ENCODE measurements around the gene LRIG1.

Gene LRIG1

GRCh38 chr3:66342717-66343356 is 158.0 kb downstream of the LRIG1 start:
- Histone ChIP-seq H3K4me3 (ENCODE audit: low read length) (no peak overlapping the region), H4K20me1 (ENCODE audit: control insufficient read depth, insufficient read depth, low read depth, low read length) (no peaks in the 10 kb centered on the region), H3K4me2 (ENCODE audit: low read length) (no peak overlapping the region), H3K79me2 (ENCODE audit: control insufficient read depth, low read length) (no peaks in the 10 kb centered on the region), H3K27ac (ENCODE audit: low read depth, low read length) (no peak overlapping the region), H3K9me3 (ENCODE audit: control insufficient read depth, insufficient read depth, low read length) (no peaks in the 10 kb centered on the region), H3K9me2 (replicated peaks; ENCODE audit: control insufficient read depth, low read length) (no peaks in the 10 kb centered on the region), H3F3A (ENCODE audit: control insufficient read depth, insufficient read depth) (no peaks in the 10 kb centered on the region), H3K4me1 (ENCODE audit: control insufficient read depth, low read length) (no peaks in the 10 kb centered on the region), H3K27me3 (ENCODE audit: control insufficient read depth, low read length) (no peaks in the 10 kb centered on the region), H3K36me3 (ENCODE audit: control insufficient read depth, low read length) (no peaks in the 10 kb centered on the region)
- TF ChIP-seq, protein P1, sequence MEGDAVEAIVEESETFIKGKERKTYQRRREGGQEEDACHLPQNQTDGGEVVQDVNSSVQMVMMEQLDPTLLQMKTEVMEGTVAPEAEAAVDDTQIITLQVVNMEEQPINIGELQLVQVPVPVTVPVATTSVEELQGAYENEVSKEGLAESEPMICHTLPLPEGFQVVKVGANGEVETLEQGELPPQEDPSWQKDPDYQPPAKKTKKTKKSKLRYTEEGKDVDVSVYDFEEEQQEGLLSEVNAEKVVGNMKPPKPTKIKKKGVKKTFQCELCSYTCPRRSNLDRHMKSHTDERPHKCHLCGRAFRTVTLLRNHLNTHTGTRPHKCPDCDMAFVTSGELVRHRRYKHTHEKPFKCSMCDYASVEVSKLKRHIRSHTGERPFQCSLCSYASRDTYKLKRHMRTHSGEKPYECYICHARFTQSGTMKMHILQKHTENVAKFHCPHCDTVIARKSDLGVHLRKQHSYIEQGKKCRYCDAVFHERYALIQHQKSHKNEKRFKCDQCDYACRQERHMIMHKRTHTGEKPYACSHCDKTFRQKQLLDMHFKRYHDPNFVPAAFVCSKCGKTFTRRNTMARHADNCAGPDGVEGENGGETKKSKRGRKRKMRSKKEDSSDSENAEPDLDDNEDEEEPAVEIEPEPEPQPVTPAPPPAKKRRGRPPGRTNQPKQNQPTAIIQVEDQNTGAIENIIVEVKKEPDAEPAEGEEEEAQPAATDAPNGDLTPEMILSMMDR (IDR thresholded peaks at IDR 0.05; ENCODE audit: low read depth, low read length, poor library complexity, severe bottlenecking), result no peak
- TF ChIP-seq EZH2phosphoT487 (IDR thresholded peaks at IDR 0.05; ENCODE audit: borderline replicate concordance, low read length), result no peak

DNA sequence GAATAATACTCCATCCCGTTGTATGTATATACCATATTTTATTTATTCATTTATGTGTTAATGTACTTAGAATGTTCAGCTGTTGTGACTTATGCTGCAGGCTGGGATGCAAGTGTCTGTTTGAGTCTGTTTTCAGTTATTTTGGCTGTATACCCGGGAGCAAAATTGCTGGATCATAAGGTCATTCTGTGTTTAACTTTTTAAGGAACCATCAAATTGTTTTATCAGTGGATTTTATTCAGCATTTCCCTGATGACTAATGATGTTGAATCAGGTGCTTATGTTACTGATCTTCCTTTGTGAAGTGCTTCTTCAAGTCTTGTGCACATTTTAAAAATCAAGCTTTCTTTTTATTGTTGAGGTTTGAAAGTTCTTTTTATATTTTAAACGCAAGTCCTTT is 161.9 kb downstream of the LRIG1 start:
- H3K27ac ChIP-seq (ENCODE audit: low read depth, low read length), result no peak overlapping the region
- H3K79me2 ChIP-seq (ENCODE audit: control insufficient read depth, low read length), result no peaks in the 10 kb centered on the region
- H3F3A ChIP-seq (ENCODE audit: control insufficient read depth, insufficient read depth), result no peaks in the 10 kb centered on the region
- H3K36me3 ChIP-seq (ENCODE audit: control insufficient read depth, low read length), result no peaks in the 10 kb centered on the region
- no peaks in the 10 kb centered on the region for H4K20me1 ChIP-seq (ENCODE audit: control insufficient read depth, insufficient read depth, low read depth, low read length)
- peaks cover 9% of the 10 kb centered on the region for H3K4me1 ChIP-seq (ENCODE audit: control insufficient read depth, low read length)
- H3K9me2 ChIP-seq (replicated peaks; ENCODE audit: control insufficient read depth, low read length), result no peaks in the 10 kb centered on the region
- TF ChIP-seq EZH2phosphoT487 (IDR thresholded peaks at IDR 0.05; ENCODE audit: borderline replicate concordance, low read length), result no peak
- TF ChIP-seq, protein P1 (IDR thresholded peaks at IDR 0.05; ENCODE audit: low read depth, low read length, poor library complexity, severe bottlenecking), result no peak
- H3K4me3 ChIP-seq (ENCODE audit: low read length), result no peak overlapping the region
- no peaks in the 10 kb centered on the region for H3K9me3 ChIP-seq (ENCODE audit: control insufficient read depth, insufficient read depth, low read length)
- H3K27me3 ChIP-seq (ENCODE audit: control insufficient read depth, low read length), result no peaks in the 10 kb centered on the region
- H3K4me2 ChIP-seq (ENCODE audit: low read length), result no peak overlapping the region

DNA sequence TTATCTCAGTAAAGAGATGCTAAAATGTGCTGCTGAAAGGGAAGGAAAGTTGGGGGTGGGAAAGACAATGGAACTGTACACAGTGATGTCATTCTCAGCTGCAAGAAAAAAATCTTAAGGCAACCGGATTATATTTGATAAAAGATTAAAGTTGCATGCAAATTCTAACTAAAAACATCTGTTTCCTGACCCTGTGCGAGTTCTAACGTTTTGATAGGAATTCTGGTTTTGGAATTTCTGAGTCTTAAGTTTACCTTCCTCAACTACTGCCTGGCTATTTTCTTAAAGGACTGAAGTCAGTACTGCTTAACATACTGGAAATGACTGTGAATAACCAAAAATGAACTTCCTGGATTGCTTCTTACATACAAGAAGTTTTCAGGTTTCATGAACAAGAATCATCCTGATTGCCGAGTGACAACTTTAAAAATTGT is 164.5 kb downstream of the LRIG1 start:
- no peak overlapping the region for H3K27ac ChIP-seq (ENCODE audit: low read depth, low read length)
- H3K4me2 ChIP-seq (ENCODE audit: low read length), result no peak overlapping the region
- no peaks in the 10 kb centered on the region for H3K79me2 ChIP-seq (ENCODE audit: control insufficient read depth, low read length)

More for the DNA sequence above, 164.5 kb downstream of the LRIG1 start:
- H3K9me2 ChIP-seq (replicated peaks; ENCODE audit: control insufficient read depth, low read length), result no peaks in the 10 kb centered on the region
- H3F3A ChIP-seq (ENCODE audit: control insufficient read depth, insufficient read depth), result no peaks in the 10 kb centered on the region
- H3K27me3 ChIP-seq (ENCODE audit: control insufficient read depth, low read length), result no peaks in the 10 kb centered on the region
- H3K4me1 ChIP-seq (ENCODE audit: control insufficient read depth, low read length), result peaks cover 9% of the 10 kb centered on the region
- no peaks in the 10 kb centered on the region for H3K36me3 ChIP-seq (ENCODE audit: control insufficient read depth, low read length)
- H3K9me3 ChIP-seq (ENCODE audit: control insufficient read depth, insufficient read depth, low read length), result no peaks in the 10 kb centered on the region
- H4K20me1 ChIP-seq (ENCODE audit: control insufficient read depth, insufficient read depth, low read depth, low read length), result no peaks in the 10 kb centered on the region
- no peak overlapping the region for H3K4me3 ChIP-seq (ENCODE audit: low read length)
- no peak for TF ChIP-seq EZH2phosphoT487 (IDR thresholded peaks at IDR 0.05; ENCODE audit: borderline replicate concordance, low read length)
- TF ChIP-seq, protein P1 (IDR thresholded peaks at IDR 0.05; ENCODE audit: low read depth, low read length, poor library complexity, severe bottlenecking), result no peak
